ENCODE results near the gene ITPK1.

ITPK1 gene

GRCh38 chr14:92967346-92967926, 148.3 kb downstream of the ITPK1 start:
- no peak overlapping the region for H3K4me3 ChIP-seq (ENCODE audit: insufficient read depth, low read depth, low read length, poor library complexity, severe bottlenecking)
- H3K4me1 ChIP-seq (ENCODE audit: control insufficient read depth, insufficient read depth, low read length, poor library complexity, severe bottlenecking) = no peaks in the 10 kb centered on the region
- DNase-seq = no peak
- no peak overlapping the region for H3K27ac ChIP-seq (ENCODE audit: insufficient read depth, low read length, poor library complexity, severe bottlenecking)
- H3K27me3 ChIP-seq (replicated peaks; ENCODE audit: control insufficient read depth, insufficient read depth, low read length, poor library complexity, severe bottlenecking) = no peaks in the 10 kb centered on the region
- no peaks in the 10 kb centered on the region for H3K36me3 ChIP-seq (ENCODE audit: control insufficient read depth, insufficient read depth, low read length)
- no peaks in the 10 kb centered on the region for H3K9me3 ChIP-seq (ENCODE audit: control insufficient read depth, low read length)

- no peaks in the 10 kb centered on the region for H3K27me3 ChIP-seq (replicated peaks; ENCODE audit: control insufficient read depth, insufficient read depth, low read length, poor library complexity, severe bottlenecking)
- no peak for DNase-seq
- no peaks in the 10 kb centered on the region for H3K4me1 ChIP-seq (ENCODE audit: control insufficient read depth, insufficient read depth, low read length, poor library complexity, severe bottlenecking)
- no peak overlapping the region for H3K4me3 ChIP-seq (ENCODE audit: insufficient read depth, low read depth, low read length, poor library complexity, severe bottlenecking)
- H3K36me3 ChIP-seq (ENCODE audit: control insufficient read depth, insufficient read depth, low read length) = peaks cover 7% of the 10 kb centered on the region
- no peak overlapping the region for H3K27ac ChIP-seq (ENCODE audit: insufficient read depth, low read length, poor library complexity, severe bottlenecking)
- no peaks in the 10 kb centered on the region for H3K9me3 ChIP-seq (ENCODE audit: control insufficient read depth, low read length)
Observed at GRCh38 chr14:92965281-92965680, 150.4 kb downstream of the ITPK1 start.

GRCh38 chr14:92964124-92965109, 151.3 kb downstream of the ITPK1 start:
- H3K9me3 ChIP-seq (ENCODE audit: control insufficient read depth, low read length) = no peaks in the 10 kb centered on the region
- no peak for DNase-seq
- H3K27ac ChIP-seq (ENCODE audit: insufficient read depth, low read length, poor library complexity, severe bottlenecking) = no peak overlapping the region
- no peaks in the 10 kb centered on the region for H3K27me3 ChIP-seq (replicated peaks; ENCODE audit: control insufficient read depth, insufficient read depth, low read length, poor library complexity, severe bottlenecking)
- no peak overlapping the region for H3K4me3 ChIP-seq (ENCODE audit: insufficient read depth, low read depth, low read length, poor library complexity, severe bottlenecking)
- H3K4me1 ChIP-seq (ENCODE audit: control insufficient read depth, insufficient read depth, low read length, poor library complexity, severe bottlenecking) = no peaks in the 10 kb centered on the region
- H3K36me3 ChIP-seq (ENCODE audit: control insufficient read depth, insufficient read depth, low read length) = peaks cover 7% of the 10 kb centered on the region

- no peak overlapping the region for H3K27ac ChIP-seq (ENCODE audit: insufficient read depth, low read length, poor library complexity, severe bottlenecking)
- H3K27me3 ChIP-seq (replicated peaks; ENCODE audit: control insufficient read depth, insufficient read depth, low read length, poor library complexity, severe bottlenecking) = no peaks in the 10 kb centered on the region
- no peak overlapping the region for H3K4me3 ChIP-seq (ENCODE audit: insufficient read depth, low read depth, low read length, poor library complexity, severe bottlenecking)
- peaks cover 9% of the 10 kb centered on the region for H3K36me3 ChIP-seq (ENCODE audit: control insufficient read depth, insufficient read depth, low read length)
- no peaks in the 10 kb centered on the region for H3K4me1 ChIP-seq (ENCODE audit: control insufficient read depth, insufficient read depth, low read length, poor library complexity, severe bottlenecking)
- no peaks in the 10 kb centered on the region for H3K9me3 ChIP-seq (ENCODE audit: control insufficient read depth, low read length)
- DNase-seq = no peak
Observed at GRCh38 chr14:92963301-92964123, 152.2 kb downstream of the ITPK1 start.

GRCh38 chr14:92962831-92963095, 153.0 kb downstream of the ITPK1 start:
- no peaks in the 10 kb centered on the region for H3K9me3 ChIP-seq (ENCODE audit: control insufficient read depth, low read length)
- no peak for DNase-seq
- no peaks in the 10 kb centered on the region for H3K27me3 ChIP-seq (replicated peaks; ENCODE audit: control insufficient read depth, insufficient read depth, low read length, poor library complexity, severe bottlenecking)
- H3K4me3 ChIP-seq (ENCODE audit: insufficient read depth, low read depth, low read length, poor library complexity, severe bottlenecking) = no peak overlapping the region
- H3K4me1 ChIP-seq (ENCODE audit: control insufficient read depth, insufficient read depth, low read length, poor library complexity, severe bottlenecking) = no peaks in the 10 kb centered on the region
- no peak overlapping the region for H3K27ac ChIP-seq (ENCODE audit: insufficient read depth, low read length, poor library complexity, severe bottlenecking)
- H3K36me3 ChIP-seq (ENCODE audit: control insufficient read depth, insufficient read depth, low read length) = peaks cover 16% of the 10 kb centered on the region

- Histone ChIP-seq H3K4me1 (ENCODE audit: control insufficient read depth, insufficient read depth, low read length, poor library complexity, severe bottlenecking) (no peaks in the 10 kb centered on the region), H3K27me3 (replicated peaks; ENCODE audit: control insufficient read depth, insufficient read depth, low read length, poor library complexity, severe bottlenecking) (no peaks in the 10 kb centered on the region), H3K4me3 (ENCODE audit: insufficient read depth, low read depth, low read length, poor library complexity, severe bottlenecking) (no peak overlapping the region), H3K27ac (ENCODE audit: insufficient read depth, low read length, poor library complexity, severe bottlenecking) (no peak overlapping the region), H3K36me3 (ENCODE audit: control insufficient read depth, insufficient read depth, low read length) (peaks cover 17% of the 10 kb centered on the region), H3K9me3 (ENCODE audit: control insufficient read depth, low read length) (no peaks in the 10 kb centered on the region)
- no peak for DNase-seq
Observed at GRCh38 chr14:92962031-92962830, 153.5 kb downstream of the ITPK1 start.

GRCh38 chr14:92961567-92961855, 154.2 kb downstream of the ITPK1 start:
- Histone ChIP-seq H3K36me3 (ENCODE audit: control insufficient read depth, insufficient read depth, low read length) (peaks cover 17% of the 10 kb centered on the region), H3K4me1 (ENCODE audit: control insufficient read depth, insufficient read depth, low read length, poor library complexity, severe bottlenecking) (no peaks in the 10 kb centered on the region), H3K27me3 (replicated peaks; ENCODE audit: control insufficient read depth, insufficient read depth, low read length, poor library complexity, severe bottlenecking) (no peaks in the 10 kb centered on the region), H3K9me3 (ENCODE audit: control insufficient read depth, low read length) (no peaks in the 10 kb centered on the region), H3K4me3 (ENCODE audit: insufficient read depth, low read depth, low read length, poor library complexity, severe bottlenecking) (no peak overlapping the region), H3K27ac (ENCODE audit: insufficient read depth, low read length, poor library complexity, severe bottlenecking) (no peak overlapping the region)
- no peak for DNase-seq

- no peak overlapping the region for H3K27ac ChIP-seq (ENCODE audit: insufficient read depth, low read length, poor library complexity, severe bottlenecking)
- no peaks in the 10 kb centered on the region for H3K9me3 ChIP-seq (ENCODE audit: control insufficient read depth, low read length)
- DNase-seq = no peak
- no peak overlapping the region for H3K4me3 ChIP-seq (ENCODE audit: insufficient read depth, low read depth, low read length, poor library complexity, severe bottlenecking)
- no peaks in the 10 kb centered on the region for H3K4me1 ChIP-seq (ENCODE audit: control insufficient read depth, insufficient read depth, low read length, poor library complexity, severe bottlenecking)
- H3K36me3 ChIP-seq (ENCODE audit: control insufficient read depth, insufficient read depth, low read length) = peaks cover 17% of the 10 kb centered on the region
- H3K27me3 ChIP-seq (replicated peaks; ENCODE audit: control insufficient read depth, insufficient read depth, low read length, poor library complexity, severe bottlenecking) = no peaks in the 10 kb centered on the region
Observed at GRCh38 chr14:92960706-92961566, 154.8 kb downstream of the ITPK1 start.

Data from effector memory CD4-positive, alpha-beta T cell (primary cell).